ENCODE data around the gene IP6K2.
A peak's percentile ranks its signal among the peaks of the same experiment; 100 is the strongest.
"Not testable (repeated sequence)": the region's sequence is repeated elsewhere in the genome, so short reads cannot be mapped to it uniquely, and the experiment has no call there.

IP6K2 gene

GRCh38 chr3:48738926-48739616, 22.1 kb upstream of the IP6K2 start:
- Histone ChIP-seq H3K27me3 (ENCODE audit: control insufficient read depth, insufficient read depth, low read length) (no peaks in the 10 kb centered on the region), H3K4me1 (peaks cover 10% of the 10 kb centered on the region), H2AFZ (no peak overlapping the region), H3K79me2 (peaks cover 2% of the 10 kb centered on the region), H3K4me2 (ENCODE audit: low read length) (no peak overlapping the region), H3K36me3 (ENCODE audit: control insufficient read depth, insufficient read depth, low read length) (no peaks in the 10 kb centered on the region), H3K9me3 (ENCODE audit: control insufficient read depth, low read length) (no peaks in the 10 kb centered on the region), H3K4me3 (ENCODE audit: low read depth, low read length) (no peak overlapping the region), H3K27ac (peak overlapping the region; percentile 70), H3K9ac (no peak overlapping the region)
- TF ChIP-seq CTCF (IDR thresholded peaks at IDR 0.05): no peak

GRCh38 chr3:48738144-48738536, 21.1 kb upstream of the IP6K2 start:
- Histone ChIP-seq H3K79me2 (peaks cover 2% of the 10 kb centered on the region), H3K27me3 (ENCODE audit: control insufficient read depth, insufficient read depth, low read length) (no peaks in the 10 kb centered on the region), H3K36me3 (ENCODE audit: control insufficient read depth, insufficient read depth, low read length) (no peaks in the 10 kb centered on the region), H3K9ac (no peak overlapping the region), H2AFZ (no peak overlapping the region), H3K4me3 (ENCODE audit: low read depth, low read length) (no peak overlapping the region), H3K27ac (peak overlapping the region; percentile 60), H3K4me1 (peaks cover 10% of the 10 kb centered on the region), H3K9me3 (ENCODE audit: control insufficient read depth, low read length) (no peaks in the 10 kb centered on the region), H3K4me2 (ENCODE audit: low read length) (no peak overlapping the region)
- TF ChIP-seq CTCF (IDR thresholded peaks at IDR 0.05): no peak

DNA sequence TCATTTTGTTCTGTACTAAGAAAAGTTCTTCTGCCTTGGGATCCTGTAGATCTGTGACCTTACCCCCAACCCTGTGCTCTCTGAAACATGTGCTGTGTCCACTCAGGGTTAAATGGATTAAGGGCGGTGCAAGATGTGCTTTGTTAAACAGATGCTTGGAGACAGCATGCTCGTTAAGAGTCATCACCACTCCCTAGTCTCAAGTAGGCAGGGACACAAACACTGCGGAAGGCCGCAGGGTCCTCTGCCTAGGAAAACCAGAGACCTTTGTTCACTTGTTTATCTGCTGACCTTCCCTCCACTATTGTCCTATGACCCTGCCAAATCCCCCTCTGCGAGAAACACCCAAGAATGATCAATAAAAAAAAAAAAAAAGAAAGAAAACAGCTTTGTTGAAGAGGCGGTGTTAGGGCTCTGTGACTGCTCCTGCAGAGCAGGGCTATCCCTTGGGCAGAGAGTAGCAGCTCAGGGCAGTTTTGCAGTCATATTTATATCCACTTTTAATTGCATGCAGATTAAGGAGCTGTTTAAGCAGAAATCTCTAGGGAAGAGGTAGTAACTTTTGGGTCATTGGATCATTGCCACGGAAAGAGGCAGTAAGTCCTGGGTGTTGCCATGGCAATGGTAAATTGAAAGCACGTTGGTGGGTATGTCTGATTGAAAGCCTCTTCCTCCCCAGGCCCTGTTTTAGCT, 18.2 kb upstream of the IP6K2 start:
- H3K9ac ChIP-seq; H3K4me3 ChIP-seq (ENCODE audit: low read depth, low read length); H3K9me3 ChIP-seq (ENCODE audit: control insufficient read depth, low read length); H3K79me2 ChIP-seq; H2AFZ ChIP-seq; H3K27ac ChIP-seq; H3K4me2 ChIP-seq (ENCODE audit: low read length); H3K4me1 ChIP-seq; H3K36me3 ChIP-seq (ENCODE audit: control insufficient read depth, insufficient read depth, low read length); H3K27me3 ChIP-seq (ENCODE audit: control insufficient read depth, insufficient read depth, low read length): not testable (repeated sequence)

- not testable (repeated sequence) for H3K4me3 ChIP-seq (ENCODE audit: low read depth, low read length); H3K36me3 ChIP-seq (ENCODE audit: control insufficient read depth, insufficient read depth, low read length); H3K27me3 ChIP-seq (ENCODE audit: control insufficient read depth, insufficient read depth, low read length); H3K9me3 ChIP-seq (ENCODE audit: control insufficient read depth, low read length); H3K4me1 ChIP-seq; H3K27ac ChIP-seq; H2AFZ ChIP-seq; H3K79me2 ChIP-seq; H3K4me2 ChIP-seq (ENCODE audit: low read length); H3K9ac ChIP-seq
Observed at GRCh38 chr3:48734541-48734940, 17.5 kb upstream of the IP6K2 start.

GRCh38 chr3:48733752-48734518, 16.9 kb upstream of the IP6K2 start:
- not testable (repeated sequence) for H3K27ac ChIP-seq; H3K9me3 ChIP-seq (ENCODE audit: control insufficient read depth, low read length); H3K4me2 ChIP-seq (ENCODE audit: low read length); H3K79me2 ChIP-seq; H2AFZ ChIP-seq; H3K4me1 ChIP-seq; H3K36me3 ChIP-seq (ENCODE audit: control insufficient read depth, insufficient read depth, low read length); H3K4me3 ChIP-seq (ENCODE audit: low read depth, low read length); H3K9ac ChIP-seq; H3K27me3 ChIP-seq (ENCODE audit: control insufficient read depth, insufficient read depth, low read length)

- no peaks in the 10 kb centered on the region for H3K27me3 ChIP-seq (ENCODE audit: control insufficient read depth, insufficient read depth, low read length)
- no peak overlapping the region for H3K27ac ChIP-seq
- no peaks in the 10 kb centered on the region for H3K4me1 ChIP-seq
- no peaks in the 10 kb centered on the region for H3K79me2 ChIP-seq
- no peak overlapping the region for H3K4me2 ChIP-seq (ENCODE audit: low read length)
- H3K36me3 ChIP-seq (ENCODE audit: control insufficient read depth, insufficient read depth, low read length): no peaks in the 10 kb centered on the region
- H2AFZ ChIP-seq: no peak overlapping the region
- H3K9me3 ChIP-seq (ENCODE audit: control insufficient read depth, low read length): no peaks in the 10 kb centered on the region
- no peak overlapping the region for H3K4me3 ChIP-seq (ENCODE audit: low read depth, low read length)
- H3K9ac ChIP-seq: no peak overlapping the region
- TF ChIP-seq CTCF (IDR thresholded peaks at IDR 0.05): no peak
Observed at GRCh38 chr3:48727511-48727910, 10.5 kb upstream of the IP6K2 start.

GRCh38 chr3:48725185-48725855, 8.3 kb upstream of the IP6K2 start:
- H3K9ac ChIP-seq, H2AFZ ChIP-seq: not testable (repeated sequence)

More at GRCh38 chr3:48725185-48725855, 8.3 kb upstream of the IP6K2 start:
- H3K79me2 ChIP-seq; H3K4me1 ChIP-seq; H3K27ac ChIP-seq; H3K27me3 ChIP-seq (ENCODE audit: control insufficient read depth, insufficient read depth, low read length); H3K4me3 ChIP-seq (ENCODE audit: low read depth, low read length); H3K4me2 ChIP-seq (ENCODE audit: low read length); H3K9me3 ChIP-seq (ENCODE audit: control insufficient read depth, low read length); H3K36me3 ChIP-seq (ENCODE audit: control insufficient read depth, insufficient read depth, low read length): not testable (repeated sequence)

Data from parathyroid adenoma (tissue), 2 donors.